Mucosa of gallbladder (tissue), 1 donor: ENCODE data around the gene FAR2. TPM values are rescaled to one million over a fixed set of nuclear protein-coding genes. Genes with fewer than 3 reads are reported as not detected.

Source experiments
- total RNA-seq: library from RNA; stranded (reverse); gene quantifications from one replicate; pipeline ENCODE4 v1.2.1, GENCODE V29; 2021
- donor health status: DM: no; HTN: no; CAD: no.

The FAR2 gene
- total RNA-seq, 1 donor from 2014 or later = 7.3 TPM

Other genes with a start within 250 kb of the FAR2 start
- 74.6 TPM for gene ERGIC2, start 231.9 kb downstream of the FAR2 start, total RNA-seq